Hematopoietic multipotent progenitor cell treated with erythropoietin and hydrocortisone succinate and interleukin-3 and kit ligand, for 8 days (in vitro differentiated cells): Measurements from ENCODE around the gene TPH2.

Experiments
- DNase-seq: peaks from one replicate; pipeline ENCODE4 v3.0.0-alpha.2; 2015

TPH2 gene

GRCh38 chr12:72037006-72037795, 98.6 kb downstream of the TPH2 start:
- no peak for DNase-seq

GRCh38 chr12:72041811-72042210, 103.2 kb downstream of the TPH2 start:
- no peak for DNase-seq

GRCh38 chr12:72053604-72054003, 115.0 kb downstream of the TPH2 start:
- no peak for DNase-seq

- DNase-seq: no peak
Observed at GRCh38 chr12:72054511-72054910, 115.9 kb downstream of the TPH2 start.

- DNase-seq: no peak
Observed at GRCh38 chr12:72057330-72057914, 118.8 kb downstream of the TPH2 start.

GRCh38 chr12:72063073-72063472, 124.4 kb downstream of the TPH2 start:
- DNase-seq: no peak

- no peak for DNase-seq
Observed at GRCh38 chr12:72071030-72071429, 132.4 kb downstream of the TPH2 start.

- DNase-seq: no peak
Observed at GRCh38 chr12:72072592-72073212, 134.1 kb downstream of the TPH2 start.

- DNase-seq: no peak
Observed at GRCh38 chr12:72074065-72074464, 135.4 kb downstream of the TPH2 start.

GRCh38 chr12:72074956-72075355, 136.3 kb downstream of the TPH2 start:
- no peak for DNase-seq

- no peak for DNase-seq
Observed at GRCh38 chr12:72075401-72075800, 136.8 kb downstream of the TPH2 start.

GRCh38 chr12:72075891-72076557, 137.4 kb downstream of the TPH2 start:
- no peak for DNase-seq

GRCh38 chr12:72076558-72076915, 137.9 kb downstream of the TPH2 start:
- no peak for DNase-seq

- no peak for DNase-seq
Observed at GRCh38 chr12:72077111-72077820, 138.6 kb downstream of the TPH2 start.

- DNase-seq: no peak
Observed at GRCh38 chr12:72081777-72082176, 143.1 kb downstream of the TPH2 start.
